GM12878 (cell line): Measurements from ENCODE around the gene ST8SIA1. TPM values are rescaled to one million over a fixed set of nuclear protein-coding genes. Genes with fewer than 3 reads are reported as not detected.

Experiments
- ATAC-seq: fragments of 200-7000 bp; cut with Tn5 transposase; 3 replicates; pipeline ENCODE4 v1.9.1; 2020; ENCODE audit warnings: mild to moderate bottlenecking, moderate library complexity
- BruUV-seq: library from RNA; stranded (reverse); fragments of 400-500 nt; replicated peaks from 2 replicates; lab custom pipeline; 2021; lab: Mats Ljungman, UMichigan
- CTCF ChIA-PET: fragments of 300-600 bp; sonication (Branson Sonifier 250); formaldehyde crosslinking; extraction: SDS; loops from one replicate; lab custom pipeline; 2021; ENCODE audit warnings: inconsistent platforms; lab: Yijun Ruan, JAX
- POLR2A ChIA-PET: fragments of 350-600 bp; formaldehyde crosslinking; extraction: SDS; loops from one replicate; lab custom pipeline; 2021; ENCODE audit warnings: inconsistent platforms; lab: Charles Lee
- RAD21 ChIA-PET: fragments of 300-600 bp; sonication (Branson Sonifier 250); formaldehyde crosslinking; loops from one replicate; lab custom pipeline; 2023; ENCODE audit warnings: antibody characterized with exemption; ENCODE audit not compliant: unreplicated experiment; lab: Charles Lee
- SMC1A ChIA-PET: fragments of 300-600 bp; sonication (Branson Sonifier 250); formaldehyde crosslinking; loops from one replicate; lab custom pipeline; 2023; ENCODE audit not compliant: unreplicated experiment, uncharacterized antibody; lab: Charles Lee
- DNase-seq: peaks from one replicate; pipeline ENCODE4 v3.0.0-alpha.2; 2011; ENCODE audit warnings: low read depth, low spot score
- FAIRE-seq: peaks from 3 replicates; lab custom pipeline; 2011; peaks lifted over from hg19 to GRCh38; lab: Jason Lieb, UNC
- H2AFZ ChIP-seq: 2 replicates; pipeline ENCODE4 v1.6.0; 2011; ENCODE audit warnings: low read depth, low read length, control low read depth; ENCODE audit not compliant: control insufficient read depth
- H3K27ac ChIP-seq: 2 replicates; pipeline ENCODE4 v1.5.1; 2011; ENCODE audit warnings: control low read depth; ENCODE audit not compliant: control insufficient read depth, insufficient read depth
- H3K27me3 ChIP-seq, 2 experiments: replicated peaks in 1 of 2; 2 replicates each; pipeline versions ENCODE4 v1.6.0 to v1.6.1; 2011; ENCODE audit warnings: low read length in 1 of 2; ENCODE audit not compliant: control insufficient read depth in 2 of 2, insufficient read depth in 2 of 2
- H3K36me3 ChIP-seq, 2 experiments: 2 replicates each; pipeline ENCODE4 v1.5.1; 2011; ENCODE audit warnings: low read length in 1 of 2; ENCODE audit not compliant: control insufficient read depth in 2 of 2, insufficient read depth in 2 of 2
- H3K4me1 ChIP-seq: 2 replicates; pipeline ENCODE4 v1.6.1; 2011; ENCODE audit warnings: mild to moderate bottlenecking, low read length, moderate library complexity, mixed read lengths; ENCODE audit not compliant: control insufficient read depth, insufficient read depth
- H3K4me2 ChIP-seq: 2 replicates; pipeline ENCODE4 v1.6.0; 2011; ENCODE audit warnings: control low read depth; ENCODE audit not compliant: control insufficient read depth, insufficient read depth
- H3K4me3 ChIP-seq: fragments of 200-600 bp; sonication (generic); 2 replicates; pipeline ENCODE4 v1.5.1; 2016
- H3K79me2 ChIP-seq: 2 replicates; pipeline ENCODE4 v1.6.0; 2011; ENCODE audit warnings: low read length; ENCODE audit not compliant: control insufficient read depth, insufficient read depth
- H3K9ac ChIP-seq: 2 replicates; pipeline ENCODE4 v1.8.0; 2011; ENCODE audit warnings: low read length, control low read depth, mixed read lengths; ENCODE audit not compliant: control insufficient read depth, insufficient read depth
- H3K9me3 ChIP-seq: replicated peaks from 3 replicates; pipeline ENCODE4 v1.5.1; 2011; ENCODE audit warnings: mild to moderate bottlenecking, low read length; ENCODE audit not compliant: control insufficient read depth, insufficient read depth
- H4K20me1 ChIP-seq: 2 replicates; pipeline ENCODE4 v1.6.0; 2011; ENCODE audit not compliant: control insufficient read depth, insufficient read depth
- ATF2 ChIP-seq: IDR thresholded peaks from 2 replicates; pipeline ENCODE4 v1.6.1; 2012; ENCODE audit warnings: low read length, inconsistent platforms
- CBFB ChIP-seq: IDR thresholded peaks from 2 replicates; pipeline ENCODE4 v1.6.1; 2016; ENCODE audit warnings: antibody characterized with exemption, low read depth
- IKZF2 ChIP-seq, 2 experiments: fragments of 450-650 bp; IDR thresholded peaks; 2 replicates each; pipeline ENCODE4 v1.6.1; 2017; ENCODE audit warnings: mild to moderate bottlenecking in 2 of 2, moderate library complexity in 2 of 2
- NFXL1 ChIP-seq: fragments of 450-650 bp; IDR thresholded peaks from 2 replicates; pipeline ENCODE4 v1.6.1; 2017; ENCODE audit warnings: antibody characterized with exemption, mild to moderate bottlenecking, borderline replicate concordance
- NR2C2 ChIP-seq: IDR thresholded peaks from 2 replicates; pipeline ENCODE4 v1.6.1; 2011; ENCODE audit warnings: borderline replicate concordance, low read depth; ENCODE audit not compliant: control insufficient read depth, insufficient read length
- NRF1 ChIP-seq: conservative IDR thresholded peaks from 2 replicates; pipeline ENCODE4 v1.6.1; 2011; ENCODE audit warnings: mild to moderate bottlenecking, low read depth, low read length, improper control_type of control experiment
- PAX8 ChIP-seq: fragments of 450-650 bp; IDR thresholded peaks from 2 replicates; pipeline ENCODE4 v1.6.1; 2017; ENCODE audit warnings: mild to moderate bottlenecking, moderate library complexity
- TBL1XR1 ChIP-seq: IDR thresholded peaks from 2 replicates; pipeline ENCODE4 v1.6.1; 2012; ENCODE audit warnings: low read depth, low read length, improper control_type of control experiment
- ZSCAN29 ChIP-seq: fragments of 450-650 bp; IDR thresholded peaks from 2 replicates; pipeline ENCODE4 v1.6.1; 2017; ENCODE audit warnings: mild to moderate bottlenecking, moderate library complexity
- WGBS: methylation state at CpG from one replicate; pipeline ENCODE4 v1.1.6; 2016; ENCODE audit warnings: low lambda C conversion rate; ENCODE audit not compliant: insufficient replicate concordance, insufficient coverage; ENCODE audit errors: missing lambda C conversion rate; 5-methylcytosine and 5-hydroxymethylcytosine counted together
- in situ Hi-C: fragments of 300-500 bp; cut with MboI; formaldehyde crosslinking; loops from 9 replicates; pipeline ENCODE4 v1.14.3; 2018; ENCODE audit warnings: mixed read lengths
- intact Hi-C: fragments of 100-400 bp; cut with micrococcal nuclease; formaldehyde crosslinking; loops from one replicate; pipeline ENCODE4 v1.14.2; 2022; ENCODE audit not compliant: unreplicated experiment
- polyA plus RNA-seq, 11 experiments: library from polyadenylated mRNA; depleted of rRNA in 4 of 11; unstranded in 6 of 11; stranded (reverse) in 5 of 11; fragments of >200 nt; fragmentation: Nextera tagmentation in 4 of 11; fragmentation: Illumina TruSeq in 1 of 11; extraction: Ambion mirVana in 4 of 11; extraction: Trizol in 1 of 11; gene quantifications; 1 replicate in 1 of 11; 2 replicates in 10 of 11; pipeline versions ENCODE4 v1.2.1 to v1.2.3, GENCODE V29; 2011 to 2016; ENCODE audit warnings: inconsistent platforms in 2 of 11, missing spikeins in 2 of 11, low read depth in 1 of 11
- total RNA-seq, 4 experiments: library from RNA; depleted of rRNA in 3 of 4; stranded (reverse); fragments of >200 nt in 3 of 4; fragmentation: Illumina TruSeq in 1 of 4; extraction: Trizol in 1 of 4; gene quantifications; 2 replicates each; pipeline versions ENCODE4 v1.2.1 to v1.2.3, GENCODE V29; 2013 to 2021
- TF ChIP-seq, protein P1 (sequence below): fragments of 150-350 bp; IDR thresholded peaks from 2 replicates; pipeline ENCODE4 v1.6.1; 2016; ENCODE audit warnings: low read depth, low read length
- TF ChIP-seq, protein P2 (sequence below): IDR thresholded peaks from 2 replicates; pipeline ENCODE4 v1.6.1; 2012; ENCODE audit warnings: improper control_type of control experiment, low read depth, low read length; ENCODE audit not compliant: insufficient replicate concordance
- TF ChIP-seq, protein P3 (sequence below), 3 experiments: IDR thresholded peaks in 2 of 3; conservative IDR thresholded peaks in 1 of 3; 2 replicates each; pipeline ENCODE4 v1.5.1; 2011; ENCODE audit warnings: low read depth in 3 of 3, low read length in 3 of 3, mild to moderate bottlenecking in 3 of 3, control low read depth in 2 of 3, moderate library complexity in 2 of 3, inconsistent platforms in 1 of 3, mixed read lengths in 1 of 3; ENCODE audit not compliant: control insufficient read depth in 2 of 3, insufficient read depth in 1 of 3; ENCODE audit errors: extremely low read depth in 1 of 3

The ST8SIA1 gene
- total and polyA plus RNA-seq, 10 of the 15 experiments (the other 5 are each of a cell fraction or from before 2014, with no cell fraction given) = 0.23 to 0.35 (median 0.23) TPM; not detected in 7

GRCh38 chr12:22248571-22249115, 85.9 kb downstream of the ST8SIA1 start:
- Histone ChIP-seq H3K27ac (no peak overlapping the region), H3K9ac (no peak overlapping the region), H2AFZ (no peak overlapping the region), H3K9me3 (no peaks in the 10 kb centered on the region), H3K36me3 (no peaks in the 10 kb centered on the region), H4K20me1 (no peaks in the 10 kb centered on the region), H3K79me2 (no peaks in the 10 kb centered on the region), H3K4me3 (no peak overlapping the region), H3K4me1 (no peaks in the 10 kb centered on the region), H3K27me3 (peaks cover 0 to 1% of the 10 kb centered on the region in 2 experiments; a peak in 2 of 4 replicates), H3K4me2 (no peak overlapping the region)
- no peak for FAIRE-seq
- SMC1A ChIA-PET = interaction anchor here (0.6 kb wide), 1 partner anchor 1609 kb away, joined by 3 read pairs; no protein-coding TSS in a partner anchor
- POLR2A ChIA-PET = no interaction called here
- no peak for DNase-seq
- ATAC-seq = no peak
- CTCF ChIA-PET = no interaction called here
- in situ Hi-C loops = no loop called here
- intact Hi-C loops = no loop called here
- BruUV-seq = no TSS peak
- WGBS = 35% methylated on average over 3 of the region's 3 CpGs
- RAD21 ChIA-PET = no interaction called here
- TF ChIP-seq, protein P1, sequence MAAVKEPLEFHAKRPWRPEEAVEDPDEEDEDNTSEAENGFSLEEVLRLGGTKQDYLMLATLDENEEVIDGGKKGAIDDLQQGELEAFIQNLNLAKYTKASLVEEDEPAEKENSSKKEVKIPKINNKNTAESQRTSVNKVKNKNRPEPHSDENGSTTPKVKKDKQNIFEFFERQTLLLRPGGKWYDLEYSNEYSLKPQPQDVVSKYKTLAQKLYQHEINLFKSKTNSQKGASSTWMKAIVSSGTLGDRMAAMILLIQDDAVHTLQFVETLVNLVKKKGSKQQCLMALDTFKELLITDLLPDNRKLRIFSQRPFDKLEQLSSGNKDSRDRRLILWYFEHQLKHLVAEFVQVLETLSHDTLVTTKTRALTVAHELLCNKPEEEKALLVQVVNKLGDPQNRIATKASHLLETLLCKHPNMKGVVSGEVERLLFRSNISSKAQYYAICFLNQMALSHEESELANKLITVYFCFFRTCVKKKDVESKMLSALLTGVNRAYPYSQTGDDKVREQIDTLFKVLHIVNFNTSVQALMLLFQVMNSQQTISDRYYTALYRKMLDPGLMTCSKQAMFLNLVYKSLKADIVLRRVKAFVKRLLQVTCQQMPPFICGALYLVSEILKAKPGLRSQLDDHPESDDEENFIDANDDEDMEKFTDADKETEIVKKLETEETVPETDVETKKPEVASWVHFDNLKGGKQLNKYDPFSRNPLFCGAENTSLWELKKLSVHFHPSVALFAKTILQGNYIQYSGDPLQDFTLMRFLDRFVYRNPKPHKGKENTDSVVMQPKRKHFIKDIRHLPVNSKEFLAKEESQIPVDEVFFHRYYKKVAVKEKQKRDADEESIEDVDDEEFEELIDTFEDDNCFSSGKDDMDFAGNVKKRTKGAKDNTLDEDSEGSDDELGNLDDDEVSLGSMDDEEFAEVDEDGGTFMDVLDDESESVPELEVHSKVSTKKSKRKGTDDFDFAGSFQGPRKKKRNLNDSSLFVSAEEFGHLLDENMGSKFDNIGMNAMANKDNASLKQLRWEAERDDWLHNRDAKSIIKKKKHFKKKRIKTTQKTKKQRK = no peak
- TF ChIP-seq NRF1 (no peak), PAX8 (no peak), ZSCAN29 (no peak), IKZF2 (IDR thresholded peaks at IDR 0.05) (no peak), CBFB (no peak), ATF2 (no peak), TBL1XR1 (no peak), NR2C2 (no peak), NFXL1 (no peak)
- TF ChIP-seq, protein P2, sequence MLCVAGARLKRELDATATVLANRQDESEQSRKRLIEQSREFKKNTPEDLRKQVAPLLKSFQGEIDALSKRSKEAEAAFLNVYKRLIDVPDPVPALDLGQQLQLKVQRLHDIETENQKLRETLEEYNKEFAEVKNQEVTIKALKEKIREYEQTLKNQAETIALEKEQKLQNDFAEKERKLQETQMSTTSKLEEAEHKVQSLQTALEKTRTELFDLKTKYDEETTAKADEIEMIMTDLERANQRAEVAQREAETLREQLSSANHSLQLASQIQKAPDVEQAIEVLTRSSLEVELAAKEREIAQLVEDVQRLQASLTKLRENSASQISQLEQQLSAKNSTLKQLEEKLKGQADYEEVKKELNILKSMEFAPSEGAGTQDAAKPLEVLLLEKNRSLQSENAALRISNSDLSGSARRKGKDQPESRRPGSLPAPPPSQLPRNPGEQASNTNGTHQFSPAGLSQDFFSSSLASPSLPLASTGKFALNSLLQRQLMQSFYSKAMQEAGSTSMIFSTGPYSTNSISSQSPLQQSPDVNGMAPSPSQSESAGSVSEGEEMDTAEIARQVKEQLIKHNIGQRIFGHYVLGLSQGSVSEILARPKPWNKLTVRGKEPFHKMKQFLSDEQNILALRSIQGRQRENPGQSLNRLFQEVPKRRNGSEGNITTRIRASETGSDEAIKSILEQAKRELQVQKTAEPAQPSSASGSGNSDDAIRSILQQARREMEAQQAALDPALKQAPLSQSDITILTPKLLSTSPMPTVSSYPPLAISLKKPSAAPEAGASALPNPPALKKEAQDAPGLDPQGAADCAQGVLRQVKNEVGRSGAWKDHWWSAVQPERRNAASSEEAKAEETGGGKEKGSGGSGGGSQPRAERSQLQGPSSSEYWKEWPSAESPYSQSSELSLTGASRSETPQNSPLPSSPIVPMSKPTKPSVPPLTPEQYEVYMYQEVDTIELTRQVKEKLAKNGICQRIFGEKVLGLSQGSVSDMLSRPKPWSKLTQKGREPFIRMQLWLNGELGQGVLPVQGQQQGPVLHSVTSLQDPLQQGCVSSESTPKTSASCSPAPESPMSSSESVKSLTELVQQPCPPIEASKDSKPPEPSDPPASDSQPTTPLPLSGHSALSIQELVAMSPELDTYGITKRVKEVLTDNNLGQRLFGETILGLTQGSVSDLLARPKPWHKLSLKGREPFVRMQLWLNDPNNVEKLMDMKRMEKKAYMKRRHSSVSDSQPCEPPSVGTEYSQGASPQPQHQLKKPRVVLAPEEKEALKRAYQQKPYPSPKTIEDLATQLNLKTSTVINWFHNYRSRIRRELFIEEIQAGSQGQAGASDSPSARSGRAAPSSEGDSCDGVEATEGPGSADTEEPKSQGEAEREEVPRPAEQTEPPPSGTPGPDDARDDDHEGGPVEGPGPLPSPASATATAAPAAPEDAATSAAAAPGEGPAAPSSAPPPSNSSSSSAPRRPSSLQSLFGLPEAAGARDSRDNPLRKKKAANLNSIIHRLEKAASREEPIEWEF = no peak
- TF ChIP-seq, protein P3, sequence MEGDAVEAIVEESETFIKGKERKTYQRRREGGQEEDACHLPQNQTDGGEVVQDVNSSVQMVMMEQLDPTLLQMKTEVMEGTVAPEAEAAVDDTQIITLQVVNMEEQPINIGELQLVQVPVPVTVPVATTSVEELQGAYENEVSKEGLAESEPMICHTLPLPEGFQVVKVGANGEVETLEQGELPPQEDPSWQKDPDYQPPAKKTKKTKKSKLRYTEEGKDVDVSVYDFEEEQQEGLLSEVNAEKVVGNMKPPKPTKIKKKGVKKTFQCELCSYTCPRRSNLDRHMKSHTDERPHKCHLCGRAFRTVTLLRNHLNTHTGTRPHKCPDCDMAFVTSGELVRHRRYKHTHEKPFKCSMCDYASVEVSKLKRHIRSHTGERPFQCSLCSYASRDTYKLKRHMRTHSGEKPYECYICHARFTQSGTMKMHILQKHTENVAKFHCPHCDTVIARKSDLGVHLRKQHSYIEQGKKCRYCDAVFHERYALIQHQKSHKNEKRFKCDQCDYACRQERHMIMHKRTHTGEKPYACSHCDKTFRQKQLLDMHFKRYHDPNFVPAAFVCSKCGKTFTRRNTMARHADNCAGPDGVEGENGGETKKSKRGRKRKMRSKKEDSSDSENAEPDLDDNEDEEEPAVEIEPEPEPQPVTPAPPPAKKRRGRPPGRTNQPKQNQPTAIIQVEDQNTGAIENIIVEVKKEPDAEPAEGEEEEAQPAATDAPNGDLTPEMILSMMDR (IDR thresholded peaks at IDR 0.05 in 2 of 3, conservative IDR thresholded peaks at IDR 0.05 in 1 of 3; ENCODE audit: control insufficient read depth in 2 of 3, extremely low read depth in 1 of 3, insufficient read depth in 1 of 3, low read depth in 3 of 3, low read length in 3 of 3) = no peak
